Measurements from ENCODE around the gene PALM. TPM values are rescaled to one million over a fixed set of nuclear protein-coding genes. Genes with fewer than 3 reads are reported as not detected.

PALM gene
- total RNA-seq, 1 experiment from 2014 or later, result 21.2 TPM

- TF ChIP-seq, protein P1, sequence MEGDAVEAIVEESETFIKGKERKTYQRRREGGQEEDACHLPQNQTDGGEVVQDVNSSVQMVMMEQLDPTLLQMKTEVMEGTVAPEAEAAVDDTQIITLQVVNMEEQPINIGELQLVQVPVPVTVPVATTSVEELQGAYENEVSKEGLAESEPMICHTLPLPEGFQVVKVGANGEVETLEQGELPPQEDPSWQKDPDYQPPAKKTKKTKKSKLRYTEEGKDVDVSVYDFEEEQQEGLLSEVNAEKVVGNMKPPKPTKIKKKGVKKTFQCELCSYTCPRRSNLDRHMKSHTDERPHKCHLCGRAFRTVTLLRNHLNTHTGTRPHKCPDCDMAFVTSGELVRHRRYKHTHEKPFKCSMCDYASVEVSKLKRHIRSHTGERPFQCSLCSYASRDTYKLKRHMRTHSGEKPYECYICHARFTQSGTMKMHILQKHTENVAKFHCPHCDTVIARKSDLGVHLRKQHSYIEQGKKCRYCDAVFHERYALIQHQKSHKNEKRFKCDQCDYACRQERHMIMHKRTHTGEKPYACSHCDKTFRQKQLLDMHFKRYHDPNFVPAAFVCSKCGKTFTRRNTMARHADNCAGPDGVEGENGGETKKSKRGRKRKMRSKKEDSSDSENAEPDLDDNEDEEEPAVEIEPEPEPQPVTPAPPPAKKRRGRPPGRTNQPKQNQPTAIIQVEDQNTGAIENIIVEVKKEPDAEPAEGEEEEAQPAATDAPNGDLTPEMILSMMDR (conservative IDR thresholded peaks at IDR 0.05; ENCODE audit: low read depth, low read length), result no peak
- no peak for TF ChIP-seq EZH2 (IDR thresholded peaks at IDR 0.05; ENCODE audit: borderline replicate concordance, low read depth, low read length, poor library complexity, severe bottlenecking)
- Histone ChIP-seq H3K27me3 (replicated peaks; ENCODE audit: insufficient read depth, low read depth, low read length, poor library complexity) (no peaks in the 10 kb centered on the region), H3K4me3 (ENCODE audit: low read depth, low read length, poor library complexity, severe bottlenecking) (peak within 1 kb of the TSS; percentile 99), H3K27ac (ENCODE audit: low read depth, low read length, poor library complexity, severe bottlenecking) (peak within 1 kb of the TSS; percentile 99), H3K36me3 (ENCODE audit: insufficient read depth, low read length, poor library complexity, severe bottlenecking) (peaks cover 34% of the 10 kb centered on the region), H3K4me1 (ENCODE audit: insufficient read depth, low read length, poor library complexity, severe bottlenecking) (peaks cover 39% of the 10 kb centered on the region), H3K9me3 (ENCODE audit: low read depth, low read length, poor library complexity, severe bottlenecking) (no peaks in the 10 kb centered on the region)
- intact Hi-C loops (cut with micrococcal nuclease; ENCODE audit: unreplicated experiment), result no loop called here
- TSS peak; percentile 81 for BruUV-seq (replicated peaks)
- ChIA-PET POLR2A (ENCODE audit: low non-redundant PET) (interaction anchor here (0.5 kb wide), 1 partner anchor 1681 kb away, joined by 4 read pairs; no protein-coding TSS in a partner anchor), CTCF (no interaction called here)
- peak; percentile 100 for DNase-seq (ENCODE audit: low spot score)
These were observed 88.2 kb downstream of the PALM start, which contains the start of gene PTBP1 for GRCh38 chr19:796692-797527. Gene PTBP1, plus strand, starts transcription at chr19:797452. Its CDS starts 46 bp downstream, at chr19:797498.

Other genes starting within 250 kb of the PALM start
- 1.1 and 2.0 TPM in 2 replicates for gene SHC2, start 247.9 kb upstream of the PALM start, total RNA-seq (2021)
- 0.59 and 0.84 TPM in 2 replicates for gene MADCAM1, start 212.4 kb upstream of the PALM start, total RNA-seq (2021)
- 20.7 and 22.2 TPM in 2 replicates for gene TPGS1, start 201.4 kb upstream of the PALM start, total RNA-seq (2021)
- 109 and 113 TPM in 2 replicates for gene CDC34, start 177.2 kb upstream of the PALM start, total RNA-seq (2021)
- 1.0 and 2.5 TPM in 2 replicates for gene GZMM, start 164.9 kb upstream of the PALM start, total RNA-seq (2021)
- gene BSG, start 136.3 kb upstream of the PALM start, total RNA-seq (2021), result 865 TPM in 2 replicates
- gene HCN2, start 119.1 kb upstream of the PALM start, total RNA-seq (2021), result 13.1 and 15.7 TPM in 2 replicates
- 100 and 107 TPM in 2 replicates for gene POLRMT, start 75.4 kb upstream of the PALM start, total RNA-seq (2021)
- gene FGF22, start 69.1 kb upstream of the PALM start, total RNA-seq (2021), result 0.19 and 0.57 TPM in 2 replicates
- gene RNF126, start 45.7 kb upstream of the PALM start, total RNA-seq (2021), result 90.2 and 93.3 TPM in 2 replicates
- 5.9 and 6.0 TPM in 2 replicates for gene FSTL3, start 32.5 kb upstream of the PALM start, total RNA-seq (2021)
- gene PRSS57, start 13.5 kb upstream of the PALM start, total RNA-seq (2021), result not detected in 2 replicates
- gene MISP, start 42.2 kb downstream of the PALM start, total RNA-seq (2021), result 0.11 TPM in 1 of 2 replicates, not detected in the other
- 713 and 800 TPM in 2 replicates for gene PTBP1, start 88.5 kb downstream of the PALM start, total RNA-seq (2021)
- gene PLPPR3, start 113.0 kb downstream of the PALM start, total RNA-seq (2021), result 13.3 and 20.1 TPM in 2 replicates
- not detected in 2 replicates for gene AZU1, start 118.9 kb downstream of the PALM start, total RNA-seq (2021)
- gene PRTN3, start 132.1 kb downstream of the PALM start, total RNA-seq (2021), result not detected in 2 replicates
- not detected in 2 replicates for gene ELANE, start 143.4 kb downstream of the PALM start, total RNA-seq (2021)
- gene CFD, start 150.7 kb downstream of the PALM start, total RNA-seq (2021), result 1.1 and 1.4 TPM in 2 replicates
- 83.0 and 86.3 TPM in 2 replicates for gene MED16, start 184.3 kb downstream of the PALM start, total RNA-seq (2021)
- not detected in 2 replicates for gene RNU6-9, start 184.5 kb downstream of the PALM start, total RNA-seq (2021)
- gene R3HDM4, start 204.3 kb downstream of the PALM start, total RNA-seq (2021), result 39.3 and 45.5 TPM in 2 replicates
- 0.20 TPM in 1 of 2 replicates, not detected in the other for gene KISS1R, start 208.4 kb downstream of the PALM start, total RNA-seq (2021)
- 19.6 and 26.3 TPM in 2 replicates for gene ARID3A, start 217.1 kb downstream of the PALM start, total RNA-seq (2021)